HG02642 (cell line): ENCODE results near the gene IKBIP.
"Not testable (repeated sequence)": the region's sequence is repeated elsewhere in the genome, so short reads cannot be mapped to it uniquely, and the experiment has no call there.

Experiments used
- ATAC-seq: cut with Tn5 transposase; IDR thresholded peaks from one replicate; pipeline ENCODE4 v1.9.1; 2021; ENCODE audit warnings: mild to moderate bottlenecking; ENCODE audit not compliant: unreplicated experiment, poor library complexity

The IKBIP gene

GRCh38 chr12:98579835-98580234 is 64.8 kb downstream of the IKBIP start:
- no peak for ATAC-seq

- no peak for ATAC-seq
These were observed 65.2 kb downstream of the IKBIP start for GRCh38 chr12:98579347-98579746.

- ATAC-seq: no peak
These were observed 65.8 kb downstream of the IKBIP start for GRCh38 chr12:98578821-98579220.

GRCh38 chr12:98578392-98578791 is 66.2 kb downstream of the IKBIP start:
- ATAC-seq: no peak

- not testable (repeated sequence) for ATAC-seq
These were observed 67.8 kb downstream of the IKBIP start for GRCh38 chr12:98576795-98577194.

GRCh38 chr12:98575013-98575412 is 69.6 kb downstream of the IKBIP start:
- no peak for ATAC-seq
